ENCODE results near the gene SLC15A4.
"Not testable (repeated sequence)": the region's sequence is repeated elsewhere in the genome, so short reads cannot be mapped to it uniquely, and the experiment has no call there.

Gene SLC15A4

GRCh38 chr12:128806573-128806972 lies 17.2 kb downstream of the SLC15A4 start:
- no peak for DNase-seq (ENCODE audit: low spot score)
- in situ Hi-C loops (cut with MboI; ENCODE audit: low sequenced_read_pairs, unreplicated experiment) = no loop called here
- TF ChIP-seq CTCF (IDR thresholded peaks at IDR 0.05; ENCODE audit: borderline replicate concordance, control extremely low read depth, extremely low read depth, insufficient read depth, missing control alignments) = no peak

GRCh38 chr12:128805406-128805805 lies 18.4 kb downstream of the SLC15A4 start:
- DNase-seq (ENCODE audit: low spot score); in situ Hi-C loops (cut with MboI; ENCODE audit: low sequenced_read_pairs, unreplicated experiment): not testable (repeated sequence)

GRCh38 chr12:128804762-128805161 lies 19.0 kb downstream of the SLC15A4 start:
- DNase-seq (ENCODE audit: low spot score) = no peak
- in situ Hi-C loops (cut with MboI; ENCODE audit: low sequenced_read_pairs, unreplicated experiment) = no loop called here
- TF ChIP-seq CTCF (IDR thresholded peaks at IDR 0.05; ENCODE audit: borderline replicate concordance, control extremely low read depth, extremely low read depth, insufficient read depth, missing control alignments) = no peak

GRCh38 chr12:128803788-128804187 lies 20.0 kb downstream of the SLC15A4 start:
- TF ChIP-seq CTCF (IDR thresholded peaks at IDR 0.05; ENCODE audit: borderline replicate concordance, control extremely low read depth, extremely low read depth, insufficient read depth, missing control alignments) = no peak
- DNase-seq (ENCODE audit: low spot score) = no peak
- in situ Hi-C loops (cut with MboI; ENCODE audit: low sequenced_read_pairs, unreplicated experiment) = no loop called here

- in situ Hi-C loops (cut with MboI; ENCODE audit: low sequenced_read_pairs, unreplicated experiment) = no loop called here
- DNase-seq (ENCODE audit: low spot score) = no peak
Measured at GRCh38 chr12:128802756-128803155, 21.0 kb downstream of the SLC15A4 start.

GRCh38 chr12:128801879-128802391 lies 21.8 kb downstream of the SLC15A4 start:
- in situ Hi-C loops (cut with MboI; ENCODE audit: low sequenced_read_pairs, unreplicated experiment) = no loop called here
- DNase-seq (ENCODE audit: low spot score) = no peak
- TF ChIP-seq CTCF (IDR thresholded peaks at IDR 0.05; ENCODE audit: borderline replicate concordance, control extremely low read depth, extremely low read depth, insufficient read depth, missing control alignments) = no peak

More at GRCh38 chr12:128802756-128803155, 21.0 kb downstream of the SLC15A4 start:
- TF ChIP-seq CTCF (IDR thresholded peaks at IDR 0.05; ENCODE audit: borderline replicate concordance, control extremely low read depth, extremely low read depth, insufficient read depth, missing control alignments) = no peak

- in situ Hi-C loops (cut with MboI; ENCODE audit: low sequenced_read_pairs, unreplicated experiment) = no loop called here
- no peak for DNase-seq (ENCODE audit: low spot score)
- no peak for TF ChIP-seq CTCF (IDR thresholded peaks at IDR 0.05; ENCODE audit: borderline replicate concordance, control extremely low read depth, extremely low read depth, insufficient read depth, missing control alignments)
Measured at GRCh38 chr12:128800606-128801005, 23.2 kb downstream of the SLC15A4 start.

Data from GM13976 (cell line).